Stimulated activated memory B cell treated with anti-CD40 and anti-IgM and Interleukin-4, amounts not matched to agents 10 μg/mL and 1 μg/mL and 100 μg/mL, for 72 hours (primary cell): ENCODE data around the gene UBLCP1.
"Not testable (repeated sequence)": the region's sequence is repeated elsewhere in the genome, so short reads cannot be mapped to it uniquely, and the experiment has no call there.

Source experiments
- ATAC-seq: fragments of 150-1000 bp; cut with Tn5 transposase; 2 replicates; pipeline ENCODE4 v1.10.0; 2021
- H3K27ac Mint-ChIP-seq: one replicate; pipeline ENCODE4 v1.8.0; 2022; ENCODE audit warnings: mild to moderate bottlenecking, mixed read lengths
- H3K27me3 Mint-ChIP-seq: one replicate; pipeline ENCODE4 v1.8.0; 2022; ENCODE audit warnings: mixed read lengths
- H3K36me3 Mint-ChIP-seq: one replicate; pipeline ENCODE4 v1.8.0; 2022; ENCODE audit warnings: mixed read lengths
- H3K4me1 Mint-ChIP-seq: one replicate; pipeline ENCODE4 v1.8.0; 2022; ENCODE audit warnings: mixed read lengths
- H3K4me3 Mint-ChIP-seq: one replicate; pipeline ENCODE4 v1.8.0; 2022; ENCODE audit warnings: mild to moderate bottlenecking, moderate library complexity, mixed read lengths
- H3K9me3 Mint-ChIP-seq: one replicate; pipeline ENCODE4 v1.8.0; 2022; ENCODE audit warnings: mixed read lengths

The UBLCP1 gene

DNA sequence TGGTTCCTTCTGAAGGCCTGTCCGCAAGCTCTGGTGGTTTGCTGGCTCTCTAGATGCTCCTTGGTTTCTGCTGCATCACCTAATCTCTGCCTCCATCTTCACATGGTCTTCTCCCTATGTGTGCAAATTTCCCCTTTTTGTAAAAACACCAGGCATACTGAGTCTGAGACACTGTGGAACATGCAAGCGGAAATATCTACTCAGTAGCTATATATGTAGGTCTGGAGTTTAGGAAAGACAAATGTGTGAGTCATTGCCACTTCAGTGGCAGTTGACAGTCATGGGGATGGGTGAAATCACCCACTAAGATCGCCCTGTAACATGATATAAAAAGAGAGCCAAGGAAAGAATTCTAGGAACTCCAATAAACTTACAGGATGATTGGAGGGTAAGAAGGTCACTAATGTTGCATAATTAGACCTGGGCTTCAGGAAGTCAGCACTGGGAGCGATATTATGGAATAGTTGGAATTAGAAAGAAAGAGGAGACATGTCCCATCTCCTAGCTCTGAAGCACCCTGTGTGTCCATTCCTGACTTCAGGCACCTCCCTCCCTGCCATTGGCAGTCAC lies 22.7 kb upstream of the UBLCP1 start:
- no peak overlapping the region for H3K4me3 Mint-ChIP-seq
- H3K27me3 Mint-ChIP-seq = no peaks in the 10 kb centered on the region
- no peaks in the 10 kb centered on the region for H3K36me3 Mint-ChIP-seq
- H3K4me1 Mint-ChIP-seq = peaks cover 12% of the 10 kb centered on the region
- H3K9me3 Mint-ChIP-seq = no peaks in the 10 kb centered on the region
- no peak for ATAC-seq
- no peak overlapping the region for H3K27ac Mint-ChIP-seq

DNA sequence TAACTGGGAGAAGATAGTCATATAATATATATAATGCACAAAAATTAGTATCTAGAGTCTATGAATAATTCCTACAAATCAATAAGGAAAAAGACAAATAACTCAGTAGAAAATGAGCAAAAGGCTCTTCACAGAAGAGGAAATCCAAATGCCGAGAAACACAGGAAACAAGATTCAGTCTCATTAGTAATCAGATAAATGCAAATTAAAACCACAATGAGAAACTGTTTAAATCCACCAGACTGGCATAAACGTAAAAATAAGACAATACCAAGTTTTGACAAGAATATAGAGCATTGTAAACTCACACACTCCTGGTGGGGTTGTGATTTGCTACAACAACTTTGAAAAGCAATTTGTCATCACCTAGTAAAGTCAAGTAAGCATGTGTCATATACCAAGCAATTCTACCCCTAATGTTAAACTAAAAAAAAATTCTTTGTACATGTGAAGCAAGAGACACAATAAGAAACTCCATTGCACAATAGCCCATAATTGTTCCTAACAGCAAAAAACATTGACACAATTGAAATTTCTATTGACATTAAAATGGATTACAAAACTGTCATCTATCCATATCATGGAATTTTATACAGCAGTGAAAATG lies 21.0 kb upstream of the UBLCP1 start:
- H3K27me3 Mint-ChIP-seq = peaks cover 6% of the 10 kb centered on the region
- H3K36me3 Mint-ChIP-seq = no peaks in the 10 kb centered on the region
- no peak overlapping the region for H3K27ac Mint-ChIP-seq
- H3K4me3 Mint-ChIP-seq = no peak overlapping the region
- no peaks in the 10 kb centered on the region for H3K9me3 Mint-ChIP-seq
- peaks cover 12% of the 10 kb centered on the region for H3K4me1 Mint-ChIP-seq
- no peak for ATAC-seq

DNA sequence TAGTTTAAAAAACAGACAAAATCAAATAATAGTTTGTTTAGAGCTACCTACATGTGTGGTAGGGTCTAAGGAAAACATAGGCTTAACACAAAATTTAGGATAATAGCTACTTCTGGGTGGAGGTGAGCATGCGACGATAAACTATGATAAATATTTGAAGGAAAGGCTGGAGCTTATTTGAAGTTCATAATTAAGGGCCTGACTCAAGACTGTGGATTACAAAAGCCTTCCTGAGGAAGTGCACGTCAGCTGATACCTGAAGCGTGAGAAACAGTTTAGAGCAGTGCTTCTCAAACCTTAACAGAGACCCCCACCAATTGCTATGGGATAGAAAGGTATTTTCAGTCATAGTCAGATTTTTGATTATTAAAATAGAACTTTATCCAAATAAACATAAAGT lies 20.4 kb upstream of the UBLCP1 start:
- Mint-ChIP-seq H3K9me3 (no peaks in the 10 kb centered on the region), H3K27ac (no peak overlapping the region), H3K36me3 (no peaks in the 10 kb centered on the region), H3K27me3 (peaks cover 6% of the 10 kb centered on the region), H3K4me3 (no peak overlapping the region), H3K4me1 (peaks cover 12% of the 10 kb centered on the region)
- ATAC-seq = no peak

DNA sequence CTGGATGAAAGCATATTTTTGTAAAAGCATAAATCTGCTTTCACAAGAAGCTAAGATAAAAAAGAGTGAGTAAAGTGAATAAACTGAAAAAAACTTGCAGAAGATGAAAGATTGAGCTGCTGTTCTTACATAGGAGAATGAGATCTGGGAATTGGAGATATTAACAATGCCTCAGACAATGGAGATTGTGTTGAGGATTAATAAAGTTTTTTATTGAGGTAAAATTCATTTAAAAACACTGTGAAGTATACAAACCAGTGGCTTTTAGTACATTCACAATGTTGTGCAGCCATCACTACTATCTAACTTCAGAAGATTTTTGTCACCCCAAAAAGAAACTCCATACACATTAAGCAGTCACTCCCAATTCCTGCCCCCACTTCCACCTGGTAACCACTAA lies 19.7 kb upstream of the UBLCP1 start:
- peaks cover 12% of the 10 kb centered on the region for H3K4me1 Mint-ChIP-seq
- H3K4me3 Mint-ChIP-seq = no peak overlapping the region
- no peak for ATAC-seq
- no peaks in the 10 kb centered on the region for H3K9me3 Mint-ChIP-seq
- peaks cover 6% of the 10 kb centered on the region for H3K27me3 Mint-ChIP-seq
- H3K27ac Mint-ChIP-seq = no peak overlapping the region
- no peaks in the 10 kb centered on the region for H3K36me3 Mint-ChIP-seq

- H3K27me3 Mint-ChIP-seq = peaks cover 6% of the 10 kb centered on the region
- H3K4me1 Mint-ChIP-seq = peaks cover 12% of the 10 kb centered on the region
- H3K4me3 Mint-ChIP-seq = no peak overlapping the region
- ATAC-seq = no peak
- no peak overlapping the region for H3K27ac Mint-ChIP-seq
- H3K9me3 Mint-ChIP-seq = no peaks in the 10 kb centered on the region
- no peaks in the 10 kb centered on the region for H3K36me3 Mint-ChIP-seq
Measured at GRCh38 chr5:159244163-159244562, 18.9 kb upstream of the UBLCP1 start.

GRCh38 chr5:159244890-159245289 lies 18.2 kb upstream of the UBLCP1 start:
- no peak overlapping the region for H3K27ac Mint-ChIP-seq
- H3K9me3 Mint-ChIP-seq = no peaks in the 10 kb centered on the region
- H3K27me3 Mint-ChIP-seq = peaks cover 6% of the 10 kb centered on the region
- ATAC-seq = no peak
- H3K4me1 Mint-ChIP-seq = peaks cover 12% of the 10 kb centered on the region
- no peaks in the 10 kb centered on the region for H3K36me3 Mint-ChIP-seq
- H3K4me3 Mint-ChIP-seq = no peak overlapping the region

DNA sequence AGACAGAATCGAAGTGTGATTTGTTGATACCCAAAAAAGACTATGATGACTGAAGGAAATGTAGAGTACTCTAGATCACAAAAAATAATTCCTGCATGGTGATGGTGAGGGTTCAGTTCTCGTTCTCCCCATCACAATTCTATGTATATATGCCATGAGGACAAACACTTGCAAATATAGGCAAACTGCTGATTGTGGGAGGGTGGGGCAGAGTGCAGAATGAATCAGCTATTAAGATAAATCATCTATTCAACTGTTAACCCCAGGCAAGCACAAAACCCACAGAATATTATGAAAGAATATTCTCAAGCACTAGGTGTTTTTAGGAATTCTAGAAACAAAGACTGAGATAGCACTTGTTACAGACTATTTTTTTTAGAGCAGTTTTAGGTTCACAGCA lies 13.9 kb upstream of the UBLCP1 start:
- Mint-ChIP-seq H3K4me3 (no peak overlapping the region), H3K4me1 (no peaks in the 10 kb centered on the region), H3K27me3 (peaks cover 6% of the 10 kb centered on the region), H3K9me3 (no peaks in the 10 kb centered on the region), H3K27ac (no peak overlapping the region), H3K36me3 (no peaks in the 10 kb centered on the region)
- ATAC-seq = no peak

DNA sequence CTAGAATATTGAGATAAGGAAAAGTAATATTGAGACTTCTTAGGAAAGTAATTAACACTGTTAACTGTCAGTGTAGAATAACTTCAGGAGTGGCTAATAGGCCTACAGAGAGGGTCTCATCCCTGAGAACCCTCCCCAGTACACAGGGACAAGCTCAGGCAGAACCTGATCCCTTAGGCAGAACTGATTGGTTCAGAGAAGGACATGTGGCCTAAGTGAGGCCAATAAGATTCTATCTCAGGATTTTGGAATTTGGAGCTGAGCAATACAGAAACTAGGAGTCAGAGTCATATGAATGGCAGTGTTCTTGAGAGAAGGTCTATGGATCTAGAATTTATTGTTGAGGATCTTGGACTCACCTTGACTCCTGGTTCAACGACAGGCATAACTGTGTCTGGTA lies 10.9 kb upstream of the UBLCP1 start:
- no peak overlapping the region for H3K4me3 Mint-ChIP-seq
- H3K27ac Mint-ChIP-seq = no peak overlapping the region
- H3K36me3 Mint-ChIP-seq = no peaks in the 10 kb centered on the region
- H3K4me1 Mint-ChIP-seq = no peaks in the 10 kb centered on the region
- no peaks in the 10 kb centered on the region for H3K9me3 Mint-ChIP-seq
- ATAC-seq = no peak
- no peaks in the 10 kb centered on the region for H3K27me3 Mint-ChIP-seq

DNA sequence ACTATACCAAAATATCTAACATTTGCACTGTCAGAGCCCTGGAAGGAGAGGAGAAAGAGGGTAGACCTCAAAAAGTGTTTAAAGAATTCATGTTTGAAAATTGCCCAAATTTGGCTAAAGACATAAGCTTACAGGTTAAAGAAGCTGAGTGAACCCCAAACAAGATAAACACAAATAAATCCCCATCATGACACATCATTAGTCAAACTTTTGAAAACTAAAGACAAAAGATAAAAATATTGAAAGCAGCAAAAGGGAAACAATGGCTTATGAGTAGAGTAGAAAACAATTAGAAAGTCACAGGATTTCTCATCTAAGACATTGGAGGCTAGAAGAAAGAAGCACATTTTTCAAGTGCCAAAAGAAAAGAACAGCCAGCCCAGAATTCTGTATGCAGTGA lies 6.1 kb upstream of the UBLCP1 start:
- Mint-ChIP-seq H3K36me3 (no peaks in the 10 kb centered on the region), H3K9me3 (no peaks in the 10 kb centered on the region), H3K27me3 (no peaks in the 10 kb centered on the region), H3K4me3 (no peak overlapping the region), H3K27ac (no peak overlapping the region), H3K4me1 (peaks cover 9% of the 10 kb centered on the region)
- no peak for ATAC-seq

GRCh38 chr5:159257629-159258283 lies 5.3 kb upstream of the UBLCP1 start:
- Mint-ChIP-seq H3K36me3 (no peaks in the 10 kb centered on the region), H3K9me3 (no peaks in the 10 kb centered on the region), H3K4me3 (no peak overlapping the region), H3K27me3 (no peaks in the 10 kb centered on the region), H3K4me1 (peaks cover 12% of the 10 kb centered on the region), H3K27ac (no peak overlapping the region)
- no peak for ATAC-seq

- Mint-ChIP-seq H3K4me1 (peaks cover 13% of the 10 kb centered on the region), H3K9me3 (no peaks in the 10 kb centered on the region), H3K36me3 (no peaks in the 10 kb centered on the region), H3K27me3 (no peaks in the 10 kb centered on the region), H3K27ac (no peak overlapping the region), H3K4me3 (no peak overlapping the region)
- ATAC-seq = no peak
Measured at GRCh38 chr5:159258361-159258760, 4.7 kb upstream of the UBLCP1 start.

DNA sequence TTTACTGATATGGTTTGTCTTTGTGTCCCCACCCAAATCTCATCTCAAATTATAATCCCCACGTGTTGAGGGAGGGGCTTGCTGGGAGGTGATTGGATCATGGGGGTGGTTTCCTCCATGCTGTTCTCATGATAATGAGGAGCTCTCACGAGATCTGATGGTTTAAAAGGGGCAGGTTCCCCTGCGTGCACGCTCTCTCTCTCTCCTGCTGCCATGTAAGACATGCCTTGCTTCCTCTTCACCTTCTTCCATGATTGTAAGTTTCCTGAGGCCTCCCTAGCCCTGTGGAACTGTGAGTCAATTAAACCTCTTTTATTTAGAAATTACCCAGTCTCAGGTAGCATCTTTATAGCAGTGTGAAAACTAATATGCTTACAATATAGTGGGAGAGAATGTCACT lies 2.9 kb upstream of the UBLCP1 start:
- not testable (repeated sequence) for H3K36me3 Mint-ChIP-seq, H3K27me3 Mint-ChIP-seq, ATAC-seq, H3K4me3 Mint-ChIP-seq, H3K9me3 Mint-ChIP-seq
- Mint-ChIP-seq H3K27ac (peak overlapping the region; percentile 19), H3K4me1 (peaks cover 24% of the 10 kb centered on the region)

- H3K4me3 Mint-ChIP-seq = peak overlapping the region; percentile 85
- no peaks in the 10 kb centered on the region for H3K27me3 Mint-ChIP-seq
Measured at GRCh38 chr5:159262472-159262858, 625 bp upstream of the UBLCP1 start.

DNA sequence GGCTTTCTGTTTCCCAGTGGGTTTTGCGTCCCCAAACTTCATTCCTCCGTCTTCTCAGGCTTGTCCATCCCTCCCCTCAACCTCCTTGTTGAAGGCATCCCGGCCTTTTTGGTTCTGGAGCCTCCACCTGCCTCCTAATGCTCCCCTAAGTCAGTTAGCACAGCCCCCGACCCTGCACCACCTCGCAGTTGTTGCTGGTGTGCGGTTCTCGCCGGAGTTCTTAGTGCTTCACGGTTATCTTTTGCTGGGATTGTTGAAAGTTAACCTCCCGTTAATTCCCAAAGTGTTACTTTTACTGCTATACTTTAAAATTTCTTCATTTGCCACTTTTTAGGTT lies 447 bp downstream of the UBLCP1 start:
- Mint-ChIP-seq H3K4me3 (peak overlapping the region; percentile 85), H3K27ac (peak overlapping the region; percentile 97), H3K36me3 (peaks cover 27% of the 10 kb centered on the region), H3K4me1 (peaks cover 32% of the 10 kb centered on the region), H3K9me3 (no peaks in the 10 kb centered on the region), H3K27me3 (no peaks in the 10 kb centered on the region)
- peak; percentile 14 for ATAC-seq

More at GRCh38 chr5:159262472-159262858, 625 bp upstream of the UBLCP1 start:
- Mint-ChIP-seq H3K4me1 (peaks cover 28% of the 10 kb centered on the region), H3K36me3 (peaks cover 21% of the 10 kb centered on the region), H3K9me3 (no peaks in the 10 kb centered on the region), H3K27ac (peak overlapping the region; percentile 97)
- ATAC-seq = peak; percentile 34

DNA sequence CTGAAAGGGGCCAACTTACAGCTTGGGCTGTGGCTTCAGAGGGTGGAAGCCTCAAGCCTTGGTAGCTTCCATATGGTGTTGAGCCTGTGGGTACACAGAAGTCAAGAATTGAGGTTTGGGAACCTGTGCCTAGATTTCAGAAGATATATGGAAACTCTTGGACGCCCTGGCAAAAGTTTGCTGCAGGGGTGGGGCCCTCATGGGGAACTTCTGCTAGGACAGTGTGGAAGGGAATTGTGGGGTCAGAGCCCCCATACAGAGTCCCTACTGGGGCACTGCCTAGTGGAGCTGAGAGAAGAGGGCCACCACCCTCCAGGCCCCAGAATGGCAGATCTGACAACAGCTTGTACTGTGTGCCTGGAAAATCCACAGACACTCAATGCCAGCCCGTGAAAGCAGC lies 3.7 kb downstream of the UBLCP1 start:
- ATAC-seq, H3K4me3 Mint-ChIP-seq, H3K9me3 Mint-ChIP-seq, H3K27ac Mint-ChIP-seq, H3K27me3 Mint-ChIP-seq: not testable (repeated sequence)
- peaks cover 25% of the 10 kb centered on the region for H3K4me1 Mint-ChIP-seq
- H3K36me3 Mint-ChIP-seq = peaks cover 39% of the 10 kb centered on the region

DNA sequence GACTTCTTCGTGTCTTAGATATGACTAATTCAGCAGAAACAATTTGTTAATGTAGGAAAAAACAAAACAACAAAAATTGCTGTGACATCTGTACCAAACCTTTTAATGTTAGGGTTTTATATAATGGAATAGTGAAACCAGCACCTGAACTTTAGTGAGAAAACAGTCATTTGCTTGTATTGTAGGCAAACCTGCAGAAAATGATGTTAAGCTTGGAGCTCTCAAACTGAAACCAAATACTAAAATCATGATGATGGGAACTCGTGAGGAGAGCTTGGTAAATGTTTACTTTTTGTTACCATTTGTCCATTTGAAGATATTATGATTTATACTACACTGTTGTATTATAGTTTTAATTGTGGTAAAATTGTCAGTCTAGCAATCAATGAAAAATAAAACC lies 6.6 kb downstream of the UBLCP1 start:
- Mint-ChIP-seq H3K27ac (no peak overlapping the region), H3K27me3 (no peaks in the 10 kb centered on the region), H3K9me3 (no peaks in the 10 kb centered on the region), H3K4me1 (peaks cover 8% of the 10 kb centered on the region), H3K4me3 (no peak overlapping the region), H3K36me3 (peaks cover 48% of the 10 kb centered on the region)
- ATAC-seq = no peak
